D721Med (cell line): ENCODE data around the gene ZHX3.

Source experiments
- DNase-seq: peaks from one replicate; pipeline ENCODE4 v3.0.0; 2011; ENCODE audit warnings: low spot score; ENCODE audit not compliant: insufficient read length
- FAIRE-seq: peaks from 2 replicates; lab custom pipeline; 2011; peaks lifted over from hg19 to GRCh38; lab: Jason Lieb, UNC
- TF ChIP-seq, protein P1 (sequence below): IDR thresholded peaks from 2 replicates; pipeline ENCODE4 v1.5.1; 2012; ENCODE audit warnings: mild to moderate bottlenecking, control low read depth; ENCODE audit not compliant: insufficient read depth; ENCODE audit errors: missing control alignments

Gene ZHX3

GRCh38 chr20:41358230-41358629, 40.7 kb upstream of the ZHX3 start:
- no peak for FAIRE-seq
- TF ChIP-seq, protein P1, sequence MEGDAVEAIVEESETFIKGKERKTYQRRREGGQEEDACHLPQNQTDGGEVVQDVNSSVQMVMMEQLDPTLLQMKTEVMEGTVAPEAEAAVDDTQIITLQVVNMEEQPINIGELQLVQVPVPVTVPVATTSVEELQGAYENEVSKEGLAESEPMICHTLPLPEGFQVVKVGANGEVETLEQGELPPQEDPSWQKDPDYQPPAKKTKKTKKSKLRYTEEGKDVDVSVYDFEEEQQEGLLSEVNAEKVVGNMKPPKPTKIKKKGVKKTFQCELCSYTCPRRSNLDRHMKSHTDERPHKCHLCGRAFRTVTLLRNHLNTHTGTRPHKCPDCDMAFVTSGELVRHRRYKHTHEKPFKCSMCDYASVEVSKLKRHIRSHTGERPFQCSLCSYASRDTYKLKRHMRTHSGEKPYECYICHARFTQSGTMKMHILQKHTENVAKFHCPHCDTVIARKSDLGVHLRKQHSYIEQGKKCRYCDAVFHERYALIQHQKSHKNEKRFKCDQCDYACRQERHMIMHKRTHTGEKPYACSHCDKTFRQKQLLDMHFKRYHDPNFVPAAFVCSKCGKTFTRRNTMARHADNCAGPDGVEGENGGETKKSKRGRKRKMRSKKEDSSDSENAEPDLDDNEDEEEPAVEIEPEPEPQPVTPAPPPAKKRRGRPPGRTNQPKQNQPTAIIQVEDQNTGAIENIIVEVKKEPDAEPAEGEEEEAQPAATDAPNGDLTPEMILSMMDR, result no peak
- no peak for DNase-seq

DNA sequence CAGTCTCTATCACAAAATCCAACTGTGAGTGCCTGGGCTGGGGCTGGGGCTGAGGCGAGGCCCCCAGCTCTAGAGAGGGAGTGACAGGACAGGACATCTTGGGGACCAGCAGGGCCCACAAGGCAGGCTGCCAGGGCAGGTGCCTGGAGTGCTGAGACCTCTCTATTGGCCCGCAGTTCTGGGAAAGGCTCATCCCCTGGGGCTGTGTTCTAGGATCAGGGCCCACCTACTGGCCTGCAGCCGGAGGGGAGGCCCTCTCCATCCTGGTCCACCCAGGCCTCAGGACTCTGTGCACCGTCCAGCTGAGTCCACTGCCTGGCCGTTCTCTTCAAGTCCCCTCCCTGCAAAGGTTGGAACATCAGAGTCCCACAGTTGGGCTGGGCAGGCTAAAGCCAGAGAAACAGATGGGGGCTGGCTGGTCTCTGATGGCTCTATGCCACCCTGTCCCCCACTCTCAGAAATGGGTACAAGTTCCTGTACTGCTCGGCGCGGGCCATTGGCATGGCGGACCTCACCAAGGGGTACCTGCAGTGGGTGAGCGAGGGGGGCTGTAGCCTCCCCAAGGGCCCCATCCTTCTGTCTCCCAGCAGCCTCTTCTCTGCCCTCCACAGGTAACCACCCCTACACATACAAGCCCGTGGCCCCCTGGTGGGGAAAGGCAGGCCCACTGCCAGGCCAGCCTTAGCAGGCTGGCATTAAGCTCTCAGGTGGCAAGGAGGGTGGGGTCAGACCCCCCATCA, 40.1 kb upstream of the ZHX3 start:
- TF ChIP-seq, protein P1, result no peak
- DNase-seq (no peak), FAIRE-seq (no peak)

GRCh38 chr20:41356951-41357350, 39.4 kb upstream of the ZHX3 start:
- FAIRE-seq, result no peak
- TF ChIP-seq, protein P1, result no peak
- no peak for DNase-seq

DNA sequence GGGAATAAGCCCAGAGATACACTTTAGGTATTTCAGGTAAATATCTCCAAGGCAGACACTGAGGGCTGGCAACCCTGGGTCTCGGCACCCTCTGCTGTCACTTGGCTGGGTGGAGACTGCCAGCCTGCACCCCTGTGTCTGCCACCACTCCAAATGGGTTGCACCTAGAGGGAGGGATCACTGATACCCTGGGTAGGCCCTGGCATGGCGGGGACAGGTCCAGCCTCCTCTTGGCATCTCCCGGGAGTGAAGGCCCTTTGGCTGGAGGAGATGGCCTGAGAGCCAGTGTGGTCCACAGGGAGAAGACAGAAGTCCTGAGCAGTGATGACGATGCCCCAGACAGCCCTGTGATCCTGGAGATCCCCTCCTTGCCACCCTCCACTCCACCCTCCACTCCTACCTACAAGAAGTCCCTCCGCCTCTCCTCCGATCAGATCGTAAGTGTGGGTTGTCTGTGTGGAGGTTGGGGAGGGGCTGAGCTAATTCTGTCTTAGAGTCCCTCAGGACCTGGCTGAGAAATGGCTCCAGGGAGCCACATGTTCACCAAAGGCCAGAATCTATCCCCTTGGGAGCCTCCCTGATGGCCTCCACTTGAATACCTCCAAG, 38.2 kb upstream of the ZHX3 start:
- FAIRE-seq (no peak), DNase-seq (no peak)
- TF ChIP-seq, protein P1, result no peak

- DNase-seq, result no peak
- FAIRE-seq, result no peak
- TF ChIP-seq, protein P1, result no peak
These were observed 37.7 kb upstream of the ZHX3 start for GRCh38 chr20:41355192-41355591.

DNA sequence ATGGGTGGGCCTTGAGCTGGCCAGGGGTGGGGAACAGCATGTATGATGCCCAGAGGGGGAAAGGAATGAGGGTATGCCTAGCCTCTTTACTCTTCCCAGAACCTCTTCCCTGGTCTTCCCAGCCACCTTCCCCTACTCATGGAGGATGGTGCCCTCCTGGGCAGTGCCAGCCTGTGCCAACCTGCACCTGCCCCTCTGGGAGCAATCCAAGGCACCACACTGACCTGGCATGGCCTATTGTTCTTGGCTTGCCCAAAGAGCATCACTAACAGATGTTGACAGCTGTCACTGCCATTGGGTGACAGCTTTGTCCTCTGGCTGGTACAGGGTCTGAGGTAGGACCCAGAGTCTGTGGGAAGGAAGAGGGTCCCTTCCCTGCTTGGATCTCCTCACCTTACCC, 36.0 kb upstream of the ZHX3 start:
- TF ChIP-seq, protein P1, result no peak
- DNase-seq (no peak), FAIRE-seq (no peak)

- FAIRE-seq (no peak), DNase-seq (no peak)
- TF ChIP-seq, protein P1, result no peak
These were observed 35.1 kb upstream of the ZHX3 start for GRCh38 chr20:41352666-41353065.
